NCI-H1105 (cell line): Measurements from ENCODE around the gene CHP1.
A peak's percentile ranks its signal among the peaks of the same experiment; 100 is the strongest.
"Not testable (repeated sequence)": the region's sequence is repeated elsewhere in the genome, so short reads cannot be mapped to it uniquely, and the experiment has no call there.

Experiments
- DNase-seq: peaks from one replicate; lab custom pipeline; 2025; lab: John Stamatoyannopoulos, UW

Gene CHP1

GRCh38 chr15:41256577-41257038 is 25.5 kb downstream of the CHP1 start:
- DNase-seq: no peak

- no peak for DNase-seq
Observed at GRCh38 chr15:41258750-41259471, 27.8 kb downstream of the CHP1 start.

- DNase-seq: no peak
Observed at GRCh38 chr15:41259546-41260189, 28.6 kb downstream of the CHP1 start.

GRCh38 chr15:41260924-41261323 is 29.9 kb downstream of the CHP1 start:
- DNase-seq: not testable (repeated sequence)

GRCh38 chr15:41262571-41262970 is 31.5 kb downstream of the CHP1 start:
- DNase-seq: no peak

GRCh38 chr15:41263891-41264351 is 32.9 kb downstream of the CHP1 start:
- no peak for DNase-seq

- no peak for DNase-seq
Observed at GRCh38 chr15:41269887-41270286, 38.8 kb downstream of the CHP1 start.

GRCh38 chr15:41276831-41277230 is 45.8 kb downstream of the CHP1 start:
- DNase-seq: no peak

- no peak for DNase-seq
Observed at GRCh38 chr15:41278319-41278718, 47.3 kb downstream of the CHP1 start.

GRCh38 chr15:41279535-41280283 is 48.6 kb downstream of the CHP1 start:
- no peak for DNase-seq

- no peak for DNase-seq
Observed at GRCh38 chr15:41281236-41281635, 50.2 kb downstream of the CHP1 start.

GRCh38 chr15:41282436-41282835 is 51.4 kb downstream of the CHP1 start:
- not testable (repeated sequence) for DNase-seq

- not testable (repeated sequence) for DNase-seq
Observed at GRCh38 chr15:41282980-41283652, 52.0 kb downstream of the CHP1 start.

GRCh38 chr15:41283653-41284426 is 52.8 kb downstream of the CHP1 start:
- peak; percentile 92 for DNase-seq

- DNase-seq: no peak
Observed at GRCh38 chr15:41284427-41285177, 53.5 kb downstream of the CHP1 start.

- no peak for DNase-seq
Observed at GRCh38 chr15:41285285-41285684, 54.2 kb downstream of the CHP1 start.

- no peak for DNase-seq
Observed at GRCh38 chr15:41286665-41287333, 55.7 kb downstream of the CHP1 start.

- no peak for DNase-seq
Observed at GRCh38 chr15:41288464-41288863, 57.4 kb downstream of the CHP1 start.

- DNase-seq: no peak
Observed at GRCh38 chr15:41289953-41290352, 58.9 kb downstream of the CHP1 start.

- no peak for DNase-seq
Observed at GRCh38 chr15:41291065-41291631, 60.1 kb downstream of the CHP1 start.
